Measurements from ENCODE around the gene ANXA4. TPM values are rescaled to one million over a fixed set of nuclear protein-coding genes. Genes with fewer than 3 reads are reported as not detected.
"Not testable (repeated sequence)": the region's sequence is repeated elsewhere in the genome, so short reads cannot be mapped to it uniquely, and the experiment has no call there.

The ANXA4 gene
- total and polyA plus RNA-seq, 2 of the 13 experiments (the other 11 are each of a cell fraction or from before 2014, with no cell fraction given): 155 to 168 TPM

DNA sequence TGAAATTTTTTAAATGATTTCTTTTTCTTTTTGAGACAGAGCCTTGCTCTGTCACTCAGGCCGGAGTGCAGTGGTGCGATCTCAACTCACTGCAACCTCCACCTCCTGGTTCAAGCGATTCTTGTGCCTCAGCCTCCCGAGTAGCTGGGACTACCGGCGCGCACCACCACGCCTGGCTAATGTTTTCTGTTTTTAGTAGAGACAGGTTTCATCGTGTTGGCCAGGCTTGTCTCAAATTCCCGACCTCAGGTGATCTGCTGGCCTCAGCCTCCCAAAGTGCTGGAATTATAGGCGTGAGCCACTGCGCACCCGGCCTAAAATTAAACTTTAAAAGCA, 88.9 kb downstream of the ANXA4 start:
- H3K9ac ChIP-seq (ENCODE audit: insufficient read depth, low read depth, low read length): peak overlapping the region; percentile 93
- H3K4me2 ChIP-seq (ENCODE audit: low read depth, low read length): peak overlapping the region; percentile 69
- DNase-seq (ENCODE audit: low spot score); CTCF ChIA-PET (ENCODE audit: low intra/inter-chr PET ratio, low total read pairs); H3K27ac ChIP-seq (ENCODE audit: extremely low read length, insufficient read depth, low read length); H2AFZ ChIP-seq (ENCODE audit: low read length); H4K20me1 ChIP-seq (ENCODE audit: insufficient read depth, low read length); intact Hi-C loops (cut with micrococcal nuclease; ENCODE audit: unreplicated experiment); H3K9me3 ChIP-seq (ENCODE audit: low read length); in situ Hi-C loops (cut with HindIII; ENCODE audit: extremely low pct_ligation_motif_present, low pct_unique_long_range_greater_than_20kb); BruUV-seq (replicated peaks); H3K36me3 ChIP-seq (replicated peaks in 1 of 2; ENCODE audit: control insufficient read depth in 1 of 2, insufficient read depth in 2 of 2, low read length in 2 of 2); ATAC-seq; FAIRE-seq; H3K27me3 ChIP-seq (ENCODE audit: control insufficient read depth in 1 of 2, insufficient read depth in 2 of 2, low read length in 2 of 2): not testable (repeated sequence)
- H3K4me1 ChIP-seq (ENCODE audit: insufficient read depth, low read length): peaks cover 68% of the 10 kb centered on the region
- TF ChIP-seq HDAC2 (CRISPR knock-in tag; IDR thresholded peaks at IDR 0.05): 0 out of 2 replicates have a peak, but pooled peaks have one; percentile 41
- 0 out of 2 replicates have a peak, but pooled peaks have one; percentile 13 for TF ChIP-seq ATF7-NPFF (CRISPR knock-in tag; IDR thresholded peaks at IDR 0.05; ENCODE audit: low read depth)
- TF ChIP-seq, protein P1, sequence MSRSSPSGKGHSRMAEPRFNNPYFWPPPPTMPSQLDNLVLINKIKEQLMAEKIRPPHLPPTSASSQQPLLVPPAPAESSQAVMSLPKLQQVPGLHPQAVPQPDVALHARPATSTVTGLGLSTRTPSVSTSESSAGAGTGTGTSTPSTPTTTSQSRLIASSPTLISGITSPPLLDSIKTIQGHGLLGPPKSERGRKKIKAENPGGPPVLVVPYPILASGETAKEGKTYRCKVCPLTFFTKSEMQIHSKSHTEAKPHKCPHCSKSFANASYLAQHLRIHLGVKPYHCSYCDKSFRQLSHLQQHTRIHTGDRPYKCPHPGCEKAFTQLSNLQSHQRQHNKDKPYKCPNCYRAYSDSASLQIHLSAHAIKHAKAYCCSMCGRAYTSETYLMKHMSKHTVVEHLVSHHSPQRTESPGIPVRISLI (CRISPR knock-in tag; IDR thresholded peaks at IDR 0.05; ENCODE audit: borderline replicate concordance): 0 out of 2 replicates have a peak, but pooled peaks have one; percentile 8
- peak; percentile 62 for TF ChIP-seq ZMYM3 (CRISPR knock-in tag; IDR thresholded peaks at IDR 0.05)
- TF ChIP-seq ZMYM2 (CRISPR knock-in tag; IDR thresholded peaks at IDR 0.05): 0 out of 2 replicates have a peak, but pooled peaks have one; percentile 42
- 0 out of 2 replicates have a peak, but pooled peaks have one; percentile 10 for TF ChIP-seq FOXJ3 (CRISPR knock-in tag; IDR thresholded peaks at IDR 0.05; ENCODE audit: borderline replicate concordance)
- TF ChIP-seq, protein P2, sequence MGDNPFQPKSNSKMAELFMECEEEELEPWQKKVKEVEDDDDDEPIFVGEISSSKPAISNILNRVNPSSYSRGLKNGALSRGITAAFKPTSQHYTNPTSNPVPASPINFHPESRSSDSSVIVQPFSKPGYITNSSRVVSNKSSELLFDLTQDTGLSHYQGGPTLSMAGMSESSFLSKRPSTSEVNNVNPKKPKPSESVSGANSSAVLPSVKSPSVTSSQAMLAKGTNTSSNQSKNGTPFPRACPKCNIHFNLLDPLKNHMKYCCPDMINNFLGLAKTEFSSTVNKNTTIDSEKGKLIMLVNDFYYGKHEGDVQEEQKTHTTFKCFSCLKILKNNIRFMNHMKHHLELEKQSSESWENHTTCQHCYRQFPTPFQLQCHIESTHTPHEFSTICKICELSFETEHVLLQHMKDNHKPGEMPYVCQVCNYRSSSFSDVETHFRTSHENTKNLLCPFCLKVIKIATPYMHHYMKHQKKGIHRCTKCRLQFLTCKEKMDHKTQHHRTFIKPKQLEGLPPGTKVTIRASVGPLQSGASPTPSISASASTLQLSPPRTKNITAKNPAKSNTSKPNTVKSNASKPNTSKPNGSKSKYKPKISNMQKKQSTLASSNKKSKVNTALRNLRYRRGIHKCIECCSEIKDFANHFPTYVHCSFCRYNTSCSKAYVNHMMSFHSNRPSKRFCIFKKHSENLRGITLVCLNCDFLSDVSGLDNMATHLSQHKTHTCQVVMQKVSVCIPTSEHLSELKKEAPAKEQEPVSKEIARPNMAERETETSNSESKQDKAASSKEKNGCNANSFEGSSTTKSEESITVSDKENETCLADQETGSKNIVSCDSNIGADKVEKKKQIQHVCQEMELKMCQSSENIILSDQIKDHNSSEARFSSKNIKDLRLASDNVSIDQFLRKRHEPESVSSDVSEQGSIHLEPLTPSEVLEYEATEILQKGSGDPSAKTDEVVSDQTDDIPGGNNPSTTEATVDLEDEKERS (CRISPR knock-in tag; IDR thresholded peaks at IDR 0.05): 0 out of 2 replicates have a peak, but pooled peaks have one; percentile 42
- TF ChIP-seq ZNF460 (CRISPR knock-in tag; IDR thresholded peaks at IDR 0.05; ENCODE audit: borderline replicate concordance): peak; percentile 96
- 0 out of 2 replicates have a peak, but pooled peaks have one; percentile 43 for TF ChIP-seq ZBTB38 (CRISPR knock-in tag; IDR thresholded peaks at IDR 0.05)
- TF ChIP-seq, protein P3, sequence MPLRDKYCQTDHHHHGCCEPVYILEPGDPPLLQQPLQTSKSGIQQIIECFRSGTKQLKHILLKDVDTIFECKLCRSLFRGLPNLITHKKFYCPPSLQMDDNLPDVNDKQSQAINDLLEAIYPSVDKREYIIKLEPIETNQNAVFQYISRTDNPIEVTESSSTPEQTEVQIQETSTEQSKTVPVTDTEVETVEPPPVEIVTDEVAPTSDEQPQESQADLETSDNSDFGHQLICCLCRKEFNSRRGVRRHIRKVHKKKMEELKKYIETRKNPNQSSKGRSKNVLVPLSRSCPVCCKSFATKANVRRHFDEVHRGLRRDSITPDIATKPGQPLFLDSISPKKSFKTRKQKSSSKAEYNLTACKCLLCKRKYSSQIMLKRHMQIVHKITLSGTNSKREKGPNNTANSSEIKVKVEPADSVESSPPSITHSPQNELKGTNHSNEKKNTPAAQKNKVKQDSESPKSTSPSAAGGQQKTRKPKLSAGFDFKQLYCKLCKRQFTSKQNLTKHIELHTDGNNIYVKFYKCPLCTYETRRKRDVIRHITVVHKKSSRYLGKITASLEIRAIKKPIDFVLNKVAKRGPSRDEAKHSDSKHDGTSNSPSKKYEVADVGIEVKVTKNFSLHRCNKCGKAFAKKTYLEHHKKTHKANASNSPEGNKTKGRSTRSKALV (CRISPR knock-in tag; IDR thresholded peaks at IDR 0.05): 0 out of 2 replicates have a peak, but pooled peaks have one; percentile 7
- TF ChIP-seq ZNF768 (CRISPR knock-in tag; IDR thresholded peaks at IDR 0.05): 0 out of 2 replicates have a peak, but pooled peaks have one; percentile 22
- TF ChIP-seq, protein P4, sequence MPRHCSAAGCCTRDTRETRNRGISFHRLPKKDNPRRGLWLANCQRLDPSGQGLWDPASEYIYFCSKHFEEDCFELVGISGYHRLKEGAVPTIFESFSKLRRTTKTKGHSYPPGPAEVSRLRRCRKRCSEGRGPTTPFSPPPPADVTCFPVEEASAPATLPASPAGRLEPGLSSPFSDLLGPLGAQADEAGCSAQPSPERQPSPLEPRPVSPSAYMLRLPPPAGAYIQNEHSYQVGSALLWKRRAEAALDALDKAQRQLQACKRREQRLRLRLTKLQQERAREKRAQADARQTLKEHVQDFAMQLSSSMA (CRISPR knock-in tag; IDR thresholded peaks at IDR 0.05): 0 out of 2 replicates have a peak, but pooled peaks have one; percentile 51
- H3K79me2 ChIP-seq (ENCODE audit: insufficient read depth, low read length): peaks cover 61% of the 10 kb centered on the region
- POLR2A ChIA-PET: interaction anchor here (1.0 to 4.1 kb wide), 2 partner anchors 63 to 90 kb away, joined by 5 to 29 read pairs; partner anchors contain the start of genes ANXA4 and SNRNP27
- H3K4me3 ChIP-seq (replicated peaks in 1 of 3; ENCODE audit: insufficient read depth in 1 of 3, low read depth in 2 of 3, low read length in 3 of 3): peak overlapping the region; percentile 82 to 96 (median 93)
- WGBS (ENCODE audit: low lambda C conversion rate): 40% methylated on average over 13 of the region's 13 CpGs

All from HepG2 (cell line).